Endothelial cell of umbilical vein (primary cell): ENCODE results near the gene PLEKHG1. TPM values are rescaled to one million over a fixed set of nuclear protein-coding genes. Genes with fewer than 3 reads are reported as not detected.

Experiments
- BruUV-seq: library from RNA; stranded (reverse); fragments of 400-500 nt; replicated peaks from 2 replicates; lab custom pipeline; 2021; lab: Mats Ljungman, UMichigan
- CTCF ChIA-PET: fragments of 300-600, 350-600 bp; sonication (Branson Sonifier 250); formaldehyde crosslinking; loops from one replicate; lab custom pipeline; 2021; ENCODE audit warnings: antibody characterized with exemption, inconsistent platforms; lab: Charles Lee
- POLR2A ChIA-PET: fragments of 300-600, 350-600 bp; sonication (Branson Sonifier 250); formaldehyde crosslinking; loops from one replicate; lab custom pipeline; 2021; ENCODE audit warnings: antibody characterized with exemption, inconsistent platforms; lab: Charles Lee
- DNase-seq: peaks from one replicate; pipeline ENCODE4 v3.0.0-alpha.2; 2011; ENCODE audit warnings: low read depth, low spot score
- FAIRE-seq: peaks from 2 replicates; lab custom pipeline; 2011; peaks lifted over from hg19 to GRCh38; lab: Jason Lieb, UNC
- H2AFZ ChIP-seq: 2 replicates; pipeline ENCODE4 v1.6.0; 2012; ENCODE audit warnings: low read depth, low read length, control low read depth, inconsistent platforms
- H3K27ac ChIP-seq: 2 replicates; pipeline ENCODE4 v1.5.1; 2011; ENCODE audit warnings: low read depth, mild to moderate bottlenecking, control low read depth, low read length, moderate library complexity; ENCODE audit not compliant: insufficient read depth
- H3K27me3 ChIP-seq, 2 experiments: 2 replicates each; pipeline versions ENCODE4 v1.6.0 to v1.6.1; 2011; ENCODE audit warnings: low read length in 2 of 2, mixed read lengths in 1 of 2; ENCODE audit not compliant: control insufficient read depth in 2 of 2, insufficient read depth in 2 of 2
- H3K36me3 ChIP-seq, 2 experiments: 2 replicates in 1 of 2; 3 replicates in 1 of 2; pipeline ENCODE4 v1.5.1; 2011; ENCODE audit warnings: low read length in 2 of 2, mild to moderate bottlenecking in 1 of 2, moderate library complexity in 1 of 2; ENCODE audit not compliant: control insufficient read depth in 2 of 2, insufficient read depth in 2 of 2; ENCODE audit errors: extremely low read depth in 1 of 2
- H3K4me1 ChIP-seq: 3 replicates; pipeline ENCODE4 v1.5.1; 2011; ENCODE audit warnings: mild to moderate bottlenecking, low read length; ENCODE audit not compliant: control insufficient read depth, insufficient read depth; ENCODE audit errors: extremely low read depth
- H3K4me2 ChIP-seq: 2 replicates; pipeline ENCODE4 v1.6.1; 2011; ENCODE audit warnings: low read length, control low read depth, mixed read lengths; ENCODE audit not compliant: insufficient read depth
- H3K4me3 ChIP-seq, 3 experiments: fragments of 200-600 bp in 1 of 3; sonication (generic), shearing (Covaris generic) in 1 of 3; replicated peaks in 1 of 3; 2 replicates each; pipeline ENCODE4 v1.5.1; 2011 to 2016; ENCODE audit warnings: control low read depth in 3 of 3, low read length in 3 of 3, mild to moderate bottlenecking in 2 of 3, inconsistent platforms in 1 of 3, low read depth in 1 of 3, moderate library complexity in 1 of 3; ENCODE audit not compliant: insufficient read depth in 1 of 3
- H3K79me2 ChIP-seq: 2 replicates; pipeline ENCODE4 v1.6.0; 2012; ENCODE audit warnings: low read length, inconsistent platforms; ENCODE audit not compliant: control insufficient read depth, insufficient read depth
- H3K9ac ChIP-seq: replicated peaks from 2 replicates; pipeline ENCODE3; 2011; ENCODE audit warnings: low read length, control low read depth; ENCODE audit not compliant: insufficient read depth; ENCODE audit errors: extremely low read depth
- H3K9me1 ChIP-seq: replicated peaks from 3 replicates; pipeline ENCODE4 v1.6.0; 2011; ENCODE audit warnings: mild to moderate bottlenecking, low read length; ENCODE audit not compliant: control insufficient read depth, insufficient read depth; ENCODE audit errors: extremely low read depth
- H3K9me3 ChIP-seq: replicated peaks from 2 replicates; pipeline ENCODE4 v1.5.1; 2012; ENCODE audit warnings: low read length, inconsistent platforms; ENCODE audit not compliant: control insufficient read depth, insufficient read depth
- H4K20me1 ChIP-seq: replicated peaks from 2 replicates; pipeline ENCODE3; 2011; ENCODE audit warnings: mild to moderate bottlenecking, low read length; ENCODE audit not compliant: control insufficient read depth, insufficient read depth; ENCODE audit errors: extremely low read depth
- EZH2 ChIP-seq: IDR thresholded peaks from 2 replicates; pipeline ENCODE4 v1.6.1; 2012; ENCODE audit warnings: borderline replicate concordance, low read depth, mild to moderate bottlenecking, moderate library complexity, low read length, inconsistent platforms; ENCODE audit not compliant: severe bottlenecking
- FOS ChIP-seq: IDR thresholded peaks from 2 replicates; pipeline ENCODE4 v1.6.1; 2011; ENCODE audit warnings: mild to moderate bottlenecking, low read length, moderate library complexity, borderline replicate concordance; ENCODE audit not compliant: insufficient read depth
- GATA2 ChIP-seq: IDR thresholded peaks from 2 replicates; pipeline ENCODE4 v1.7.0; 2011; ENCODE audit warnings: low read depth, mild to moderate bottlenecking, moderate library complexity, mixed read lengths, low read length; ENCODE audit not compliant: insufficient read length, insufficient read depth
- JUN ChIP-seq: IDR thresholded peaks from 2 replicates; pipeline ENCODE4 v1.6.1; 2011; ENCODE audit warnings: borderline replicate concordance, low read depth; ENCODE audit not compliant: insufficient read length, insufficient read depth
- MYC ChIP-seq: IDR thresholded peaks from one replicate; pipeline ENCODE4 v1.6.1; 2011; ENCODE audit warnings: mild to moderate bottlenecking, low read depth, low read length
- POLR2A ChIP-seq: IDR thresholded peaks from 2 replicates; pipeline ENCODE4 v1.6.1; 2012; ENCODE audit warnings: low read depth, mild to moderate bottlenecking, control low read depth, low read length
- POLR2AphosphoS5 ChIP-seq: IDR thresholded peaks from 2 replicates; pipeline ENCODE4 v1.6.1; 2012; ENCODE audit warnings: low read depth, mild to moderate bottlenecking, control low read depth, low read length, moderate library complexity; ENCODE audit not compliant: insufficient read depth
- dilution Hi-C: fragments of 300-500 bp; cut with MboI; formaldehyde crosslinking; loops from one replicate; pipeline ENCODE4 v1.15.0; 2019; ENCODE audit warnings: low sequenced_read_pairs; ENCODE audit not compliant: extremely low pct_ligation_motif_present
- intact Hi-C: fragments of 100-400 bp; cut with micrococcal nuclease; formaldehyde crosslinking; loops from one replicate; pipeline ENCODE4 v1.10.0; 2022
- polyA plus RNA-seq, 4 experiments: library from polyadenylated mRNA; depleted of rRNA in 3 of 4; stranded (reverse) in 3 of 4; unstranded in 1 of 4; fragments of >200 nt; gene quantifications; 2 replicates each; pipeline versions ENCODE4 v1.2.1 to v1.2.3, GENCODE V29; 2011 to 2012; ENCODE audit warnings: missing spikeins in 1 of 4
- total RNA-seq: library from RNA; stranded (reverse); gene quantifications from 2 replicates; pipeline ENCODE4 v1.2.3, GENCODE V29; 2021
- TF ChIP-seq, protein P1 (sequence below): IDR thresholded peaks from 2 replicates; pipeline ENCODE4 v1.6.1; 2011; ENCODE audit not compliant: insufficient read depth, insufficient read length
- TF ChIP-seq, protein P2 (sequence below), 2 donors: IDR thresholded peaks; 1 replicate in 1 of 2; 2 replicates in 1 of 2; pipeline ENCODE4 v1.5.1; 2011; ENCODE audit warnings: low read length in 2 of 2, mild to moderate bottlenecking in 2 of 2, moderate library complexity in 2 of 2, control low read depth in 1 of 2, inconsistent platforms in 1 of 2, low read depth in 1 of 2; ENCODE audit not compliant: insufficient read depth in 1 of 2; ENCODE audit errors: extremely low read depth in 1 of 2

The PLEKHG1 gene
- total and polyA plus RNA-seq, 2 donors (not counting 3 experiments of a cell fraction or from before 2014, with no cell fraction given), result 8.8 to 62.5 TPM

DNA sequence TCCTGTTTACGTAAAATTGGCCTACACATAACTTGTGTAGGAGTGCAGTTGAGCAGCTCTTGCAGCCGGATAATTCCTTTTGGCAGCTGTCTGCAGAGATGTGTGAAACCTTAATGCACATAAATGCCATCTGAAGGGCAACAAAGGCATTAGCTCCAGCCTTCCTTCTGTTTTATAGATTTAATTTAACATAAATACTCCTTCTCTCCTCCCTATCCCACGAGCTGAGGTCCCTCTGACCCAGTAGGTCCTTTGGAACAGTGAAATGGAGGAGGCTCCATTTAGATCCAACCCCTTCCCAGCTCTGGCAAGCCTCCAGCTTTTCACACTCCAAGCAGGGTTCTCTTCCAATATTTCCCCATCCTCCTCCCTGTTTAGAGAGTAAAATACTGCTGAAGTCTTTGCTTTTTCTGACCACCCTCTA, 6.5 kb downstream of the PLEKHG1 start:
- CTCF ChIA-PET, result interaction anchor here (0.8 to 2.2 kb wide), 4 partner anchors 14 to 188 kb away, joined by 3 to 8 read pairs (median 3); no protein-coding TSS in a partner anchor
- no peak for TF ChIP-seq GATA2
- TF ChIP-seq, protein P1, sequence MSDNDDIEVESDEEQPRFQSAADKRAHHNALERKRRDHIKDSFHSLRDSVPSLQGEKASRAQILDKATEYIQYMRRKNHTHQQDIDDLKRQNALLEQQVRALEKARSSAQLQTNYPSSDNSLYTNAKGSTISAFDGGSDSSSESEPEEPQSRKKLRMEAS, result no peak
- no peak for TF ChIP-seq FOS
- no peak for TF ChIP-seq JUN
- TF ChIP-seq MYC, result no peak
- TF ChIP-seq, protein P2, sequence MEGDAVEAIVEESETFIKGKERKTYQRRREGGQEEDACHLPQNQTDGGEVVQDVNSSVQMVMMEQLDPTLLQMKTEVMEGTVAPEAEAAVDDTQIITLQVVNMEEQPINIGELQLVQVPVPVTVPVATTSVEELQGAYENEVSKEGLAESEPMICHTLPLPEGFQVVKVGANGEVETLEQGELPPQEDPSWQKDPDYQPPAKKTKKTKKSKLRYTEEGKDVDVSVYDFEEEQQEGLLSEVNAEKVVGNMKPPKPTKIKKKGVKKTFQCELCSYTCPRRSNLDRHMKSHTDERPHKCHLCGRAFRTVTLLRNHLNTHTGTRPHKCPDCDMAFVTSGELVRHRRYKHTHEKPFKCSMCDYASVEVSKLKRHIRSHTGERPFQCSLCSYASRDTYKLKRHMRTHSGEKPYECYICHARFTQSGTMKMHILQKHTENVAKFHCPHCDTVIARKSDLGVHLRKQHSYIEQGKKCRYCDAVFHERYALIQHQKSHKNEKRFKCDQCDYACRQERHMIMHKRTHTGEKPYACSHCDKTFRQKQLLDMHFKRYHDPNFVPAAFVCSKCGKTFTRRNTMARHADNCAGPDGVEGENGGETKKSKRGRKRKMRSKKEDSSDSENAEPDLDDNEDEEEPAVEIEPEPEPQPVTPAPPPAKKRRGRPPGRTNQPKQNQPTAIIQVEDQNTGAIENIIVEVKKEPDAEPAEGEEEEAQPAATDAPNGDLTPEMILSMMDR (IDR thresholded peaks at IDR 0.05; ENCODE audit: extremely low read depth in 1 of 2, insufficient read depth in 1 of 2, low read depth in 1 of 2, low read length in 2 of 2), result no peak
- no peak for TF ChIP-seq EZH2
- TF ChIP-seq POLR2AphosphoS5, result no peak
- TF ChIP-seq POLR2A, result no peak
- dilution Hi-C loops (no loop called here), intact Hi-C loops (loop anchor here (10.0 kb wide), 1 partner anchor 139 kb away; no protein-coding TSS in a partner anchor)
- Histone ChIP-seq H3K9me1 (no peaks in the 10 kb centered on the region), H3K4me1 (peaks cover 4% of the 10 kb centered on the region), H3K9ac (no peak overlapping the region), H3K4me2 (no peak overlapping the region), H4K20me1 (peaks cover 3% of the 10 kb centered on the region), H3K36me3 (no peaks in the 10 kb centered on the region), H3K27ac (no peak overlapping the region), H3K27me3 (peaks cover 8 to 10% of the 10 kb centered on the region in 2 experiments), H2AFZ (no peak overlapping the region), H3K79me2 (no peaks in the 10 kb centered on the region), H3K4me3 (no peak overlapping the region), H3K9me3 (no peaks in the 10 kb centered on the region)
- no peak for DNase-seq
- FAIRE-seq, result no peak
- no TSS peak for BruUV-seq
- POLR2A ChIA-PET, result no interaction called here
